ENCODE results near the gene GNB3.
A peak's percentile ranks its signal among the peaks of the same experiment; 100 is the strongest.

DNA sequence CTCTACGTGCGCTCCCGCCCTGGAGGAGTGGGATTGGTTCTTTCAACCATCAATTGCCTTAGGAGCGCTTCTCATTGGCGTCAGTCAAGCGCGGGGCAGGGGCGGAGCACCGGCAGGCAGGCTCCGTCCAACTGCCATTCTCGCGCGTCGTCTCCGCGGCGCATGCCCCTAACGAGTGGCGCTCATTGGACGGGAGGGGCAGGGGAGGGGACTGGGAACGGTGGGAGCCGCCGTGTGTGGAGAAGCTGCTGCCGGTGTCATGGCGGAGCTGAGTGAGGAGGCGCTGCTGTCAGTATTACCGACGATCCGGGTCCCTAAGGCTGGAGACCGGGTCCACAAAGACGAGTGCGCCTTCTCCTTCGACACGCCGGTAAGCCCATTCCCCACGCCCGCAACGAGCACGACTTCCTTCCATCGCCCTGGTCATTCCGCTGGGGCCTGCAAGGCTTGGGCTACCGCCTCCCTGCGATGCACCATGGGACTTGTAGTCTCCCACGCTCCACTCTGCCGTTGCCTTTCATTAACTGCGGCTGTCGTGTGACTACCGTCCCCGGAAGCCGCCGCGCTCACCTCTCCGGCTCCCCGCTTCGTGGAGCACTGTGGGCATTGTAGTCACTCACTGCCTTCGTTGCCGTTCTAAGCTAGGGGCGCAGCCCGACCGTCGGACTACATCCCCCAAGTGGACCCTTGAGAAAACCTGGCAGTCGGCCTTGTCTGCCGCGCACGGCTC is 11.4 kb downstream of the GNB3 start, which contains the start of gene USP5:
- TF ChIP-seq CTCF (IDR thresholded peaks at IDR 0.05) (0 out of 2 replicates have a peak, but pooled peaks have one; percentile 7), POLR2AphosphoS5 (IDR thresholded peaks at IDR 0.05; ENCODE audit: low read depth, low read length) (no peak; the same call in none of the 2 replicates), USF2 (IDR thresholded peaks at IDR 0.05; ENCODE audit: borderline replicate concordance, low read depth, low read length) (no peak; the same call in 1 of the 2 replicates), YY1 (IDR thresholded peaks at IDR 0.05; ENCODE audit: low read depth) (peak; percentile 89), GATA2 (CRISPR knock-in tag; IDR thresholded peaks at IDR 0.05) (no peak)

Data from SK-N-SH (cell line).